GM19023 (cell line): ENCODE results near the gene POLR3K.

Experiments used
- ATAC-seq: cut with Tn5 transposase; IDR thresholded peaks from one replicate; pipeline ENCODE4 v1.9.1; 2021; ENCODE audit warnings: mild to moderate bottlenecking, moderate library complexity; ENCODE audit not compliant: unreplicated experiment

The POLR3K gene

GRCh38 chr16:66309-67182 is 13.1 kb upstream of the POLR3K start:
- no peak for ATAC-seq

- no peak for ATAC-seq
Measured at GRCh38 chr16:65745-66144, 12.3 kb upstream of the POLR3K start.

- ATAC-seq: no peak
Measured at GRCh38 chr16:64914-65255, 11.5 kb upstream of the POLR3K start.

GRCh38 chr16:63998-64913 is 10.8 kb upstream of the POLR3K start:
- ATAC-seq: no peak

GRCh38 chr16:63466-63865 is 10.1 kb upstream of the POLR3K start:
- no peak for ATAC-seq

- no peak for ATAC-seq
Measured at GRCh38 chr16:62968-63391, 9.6 kb upstream of the POLR3K start.

GRCh38 chr16:62283-62967 is 9.0 kb upstream of the POLR3K start:
- ATAC-seq: no peak

GRCh38 chr16:61879-62281 is 8.5 kb upstream of the POLR3K start:
- ATAC-seq: no peak

GRCh38 chr16:60929-61878 is 7.8 kb upstream of the POLR3K start:
- ATAC-seq: no peak

- no peak for ATAC-seq
Measured at GRCh38 chr16:60166-60565, 6.8 kb upstream of the POLR3K start.

- no peak for ATAC-seq
Measured at GRCh38 chr16:59440-60059, 6.1 kb upstream of the POLR3K start.

- no peak for ATAC-seq
Measured at GRCh38 chr16:58491-59439, 5.4 kb upstream of the POLR3K start.

GRCh38 chr16:57711-58110 is 4.3 kb upstream of the POLR3K start:
- no peak for ATAC-seq

GRCh38 chr16:56231-56927 is 3.0 kb upstream of the POLR3K start:
- ATAC-seq: no peak

GRCh38 chr16:55571-56136 is 2.2 kb upstream of the POLR3K start:
- no peak for ATAC-seq

- no peak for ATAC-seq
Measured at GRCh38 chr16:54237-54581, 801 bp upstream of the POLR3K start.

- no peak for ATAC-seq
Measured at GRCh38 chr16:50769-51591, 2.4 kb downstream of the POLR3K start.
